ENCODE measurements around the gene TPBGL.

TPBGL gene

DNA sequence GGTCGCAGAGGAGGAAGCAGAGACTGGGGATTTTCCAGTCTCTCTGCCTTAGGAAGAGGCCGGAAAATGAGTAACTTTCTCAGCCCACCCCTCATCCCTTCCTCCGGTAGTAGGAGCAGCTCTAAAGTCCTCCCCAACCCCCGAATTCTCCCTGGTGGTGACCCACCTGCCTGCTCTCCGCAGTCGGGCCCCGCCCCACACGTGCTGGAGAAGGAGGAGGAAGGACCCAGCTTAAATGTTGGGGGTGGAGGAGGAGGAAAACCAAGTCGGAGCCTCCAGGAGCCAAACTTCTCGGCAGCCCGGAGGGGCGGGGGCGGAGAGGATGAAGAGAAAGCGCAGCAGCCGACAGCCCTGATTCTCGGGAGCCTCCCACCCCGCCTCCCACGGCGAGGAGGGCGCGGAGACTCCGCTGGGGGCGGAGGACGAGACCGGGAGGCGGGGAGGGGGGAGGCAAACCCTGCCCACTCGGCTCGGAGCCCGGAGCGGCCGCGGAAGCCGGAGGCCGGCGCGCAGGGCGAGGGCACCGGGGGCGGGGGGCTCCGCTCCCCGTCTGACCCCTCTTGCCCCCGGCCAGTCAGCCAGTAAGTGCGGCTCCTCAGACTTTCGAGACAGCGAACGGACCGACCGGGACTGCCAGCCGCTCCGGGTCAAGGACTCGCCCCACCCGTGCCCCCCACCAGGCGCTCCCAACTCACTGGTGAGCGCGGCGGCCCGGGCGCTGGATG lies at the start of gene TPBGL:
TSS of gene TPBGL (plus strand) at position 464 of the 725 bp plus-strand sequence. CDS start 276 bp downstream, outside the sequence.
- DNase-seq: peak; percentile 71

DNA sequence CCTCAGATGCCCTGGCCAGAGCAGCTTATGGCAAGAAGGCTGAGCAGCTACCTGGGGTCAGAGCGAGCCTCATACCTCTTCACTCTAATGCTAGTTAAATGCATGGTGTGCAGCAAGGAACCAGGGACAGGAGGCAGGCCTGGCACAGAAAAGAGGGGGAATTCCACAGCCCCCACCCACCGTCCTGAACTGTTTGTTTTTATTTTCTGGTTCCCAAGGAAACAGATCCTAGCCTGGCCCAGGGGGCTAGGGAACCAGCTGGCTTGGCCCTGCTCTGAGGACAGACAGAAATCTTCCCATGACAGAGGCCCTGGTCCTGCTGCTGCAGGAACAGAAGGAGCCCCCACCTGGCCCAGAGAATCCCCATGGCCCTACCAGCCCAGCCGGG lies 49.2 kb upstream of the TPBGL start:
- DNase-seq: peak; percentile 55

- DNase-seq: no peak
Observed at GRCh38 chr11:75193271-75193670, 47.3 kb upstream of the TPBGL start.

GRCh38 chr11:75193711-75194110 lies 46.9 kb upstream of the TPBGL start:
- DNase-seq: no peak

GRCh38 chr11:75194147-75194546 lies 46.4 kb upstream of the TPBGL start:
- no peak for DNase-seq

- no peak for DNase-seq
Observed at GRCh38 chr11:75195167-75195962, 45.2 kb upstream of the TPBGL start.

DNA sequence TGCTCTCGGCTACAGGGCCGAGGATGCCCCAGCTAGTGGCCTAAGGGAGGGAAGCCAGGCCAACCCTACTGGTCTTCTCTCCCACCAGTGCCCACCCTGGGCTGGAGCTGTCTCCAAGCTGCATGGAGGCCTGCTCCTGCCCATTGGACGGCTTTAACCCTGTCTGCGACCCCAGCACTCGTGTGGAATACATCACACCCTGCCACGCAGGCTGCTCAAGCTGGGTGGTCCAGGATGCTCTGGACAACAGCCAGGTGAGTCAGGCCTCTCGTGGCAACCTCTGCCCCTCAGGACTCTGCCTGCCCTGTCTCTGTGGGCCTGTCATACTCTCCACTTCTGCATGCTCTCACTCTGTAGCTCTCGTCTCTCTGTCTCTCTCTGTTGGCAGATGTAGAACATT lies 44.1 kb upstream of the TPBGL start:
- DNase-seq: no peak

- no peak for DNase-seq
Observed at GRCh38 chr11:75197512-75198277, 42.9 kb upstream of the TPBGL start.

GRCh38 chr11:75198278-75198973 lies 42.1 kb upstream of the TPBGL start:
- peak; percentile 81 for DNase-seq

DNA sequence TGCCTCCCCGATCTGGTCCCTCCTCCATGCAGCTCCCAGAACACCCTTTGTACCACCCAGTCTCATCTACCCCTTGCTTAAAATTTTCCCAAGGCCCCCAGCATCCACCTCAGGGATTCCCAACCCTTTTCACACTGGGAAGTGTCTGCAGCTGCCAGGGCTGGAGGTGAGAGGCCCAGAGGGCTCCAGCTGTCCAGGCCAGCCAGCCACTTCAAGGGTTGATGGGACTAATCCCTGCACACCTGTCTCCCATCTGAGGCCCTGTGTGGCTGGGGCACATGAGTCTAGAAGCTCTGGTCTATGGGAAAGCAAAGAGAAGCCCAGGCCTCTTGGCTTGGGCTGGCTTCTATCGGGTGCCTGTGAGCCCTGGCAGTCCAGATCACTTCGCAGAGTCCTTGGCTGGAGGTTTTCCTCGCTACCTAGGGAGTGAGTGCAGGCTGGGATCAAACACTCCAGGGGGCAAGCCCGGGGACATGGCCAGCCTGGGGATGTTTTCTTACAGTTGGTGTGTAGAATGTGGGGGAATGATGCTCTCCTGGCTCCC lies 41.1 kb upstream of the TPBGL start:
- DNase-seq: peak; percentile 100

GRCh38 chr11:75200051-75200450 lies 40.5 kb upstream of the TPBGL start:
- peak; percentile 96 for DNase-seq

DNA sequence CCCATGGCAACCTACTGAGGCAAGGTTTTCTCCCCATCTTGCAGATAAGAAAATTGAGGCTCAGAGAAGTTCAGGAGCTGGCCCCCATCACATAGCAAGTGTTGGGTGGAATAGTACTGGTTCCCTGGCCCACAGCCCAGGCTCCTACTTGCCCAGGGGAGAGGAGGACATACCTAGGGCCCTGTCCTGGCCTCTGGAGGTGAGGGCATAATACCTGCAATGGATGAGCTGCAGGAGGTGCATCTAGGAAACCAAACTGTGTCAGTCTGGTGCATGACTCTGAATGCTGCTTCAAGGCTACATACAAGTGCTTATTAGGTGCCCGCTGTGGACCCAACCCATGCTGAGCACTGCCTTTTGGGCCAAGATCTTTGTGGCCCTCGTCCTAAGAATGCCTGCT lies 40.0 kb upstream of the TPBGL start:
- DNase-seq: peak; percentile 52

DNA sequence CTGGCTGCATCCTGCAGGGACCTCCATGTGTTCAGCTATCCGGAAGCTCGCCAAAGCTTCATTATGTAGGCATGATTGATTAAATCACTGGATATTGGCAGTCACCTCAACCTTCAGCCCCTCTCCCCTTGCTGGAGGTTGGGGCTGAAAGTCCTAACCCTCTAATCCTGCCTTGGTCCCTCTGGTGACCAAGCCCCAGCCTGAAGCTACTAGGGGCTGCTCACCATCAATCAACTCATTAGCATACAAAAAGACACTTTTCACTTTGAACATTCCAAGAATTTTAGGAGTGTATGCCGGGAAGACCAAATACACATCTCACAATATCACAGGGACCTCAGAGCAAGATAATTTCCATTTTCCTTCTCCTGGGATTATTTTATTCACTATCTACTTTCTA lies 38.8 kb upstream of the TPBGL start:
- no peak for DNase-seq

- no peak for DNase-seq
Observed at GRCh38 chr11:75202195-75202594, 38.4 kb upstream of the TPBGL start.

DNA sequence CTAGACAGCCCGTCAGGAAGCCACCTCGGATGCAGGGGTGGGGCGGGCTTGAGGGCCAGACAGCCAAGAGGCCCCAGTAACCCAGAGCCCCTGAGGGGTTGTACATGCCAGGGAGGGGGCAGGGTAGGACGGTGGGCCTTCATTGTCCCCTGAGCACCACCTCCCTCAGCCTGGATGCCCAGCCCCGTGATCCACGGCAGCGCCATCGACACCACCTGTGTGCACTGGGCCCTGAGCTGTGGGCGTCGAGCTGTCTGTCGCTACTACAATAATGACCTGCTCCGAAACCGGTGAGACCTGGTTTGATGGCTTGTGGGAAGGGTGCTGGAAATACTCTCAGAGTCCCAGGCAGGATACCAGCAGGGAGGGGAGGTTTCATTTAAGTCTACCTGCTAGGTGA lies 37.4 kb upstream of the TPBGL start:
- DNase-seq: peak; percentile 54

DNA sequence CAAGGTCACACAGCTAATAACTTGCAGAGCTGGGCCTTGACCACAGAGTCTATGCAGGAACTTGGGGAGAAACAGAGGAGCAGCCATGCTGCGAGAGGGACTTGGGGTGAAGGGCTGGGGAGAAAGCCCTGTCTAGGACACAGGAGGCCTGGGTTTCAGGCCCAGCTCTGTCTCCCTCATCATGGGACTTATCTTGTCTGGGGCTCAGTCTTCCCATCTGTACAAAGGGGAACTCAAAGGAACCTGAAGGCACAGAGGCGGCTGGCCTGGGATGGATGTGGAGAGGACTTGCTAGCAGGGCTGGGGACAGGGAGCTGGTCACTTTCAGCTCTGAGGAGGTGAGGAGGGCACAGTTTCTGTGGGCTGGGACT lies 36.9 kb upstream of the TPBGL start:
- peak; percentile 47 for DNase-seq

DNA sequence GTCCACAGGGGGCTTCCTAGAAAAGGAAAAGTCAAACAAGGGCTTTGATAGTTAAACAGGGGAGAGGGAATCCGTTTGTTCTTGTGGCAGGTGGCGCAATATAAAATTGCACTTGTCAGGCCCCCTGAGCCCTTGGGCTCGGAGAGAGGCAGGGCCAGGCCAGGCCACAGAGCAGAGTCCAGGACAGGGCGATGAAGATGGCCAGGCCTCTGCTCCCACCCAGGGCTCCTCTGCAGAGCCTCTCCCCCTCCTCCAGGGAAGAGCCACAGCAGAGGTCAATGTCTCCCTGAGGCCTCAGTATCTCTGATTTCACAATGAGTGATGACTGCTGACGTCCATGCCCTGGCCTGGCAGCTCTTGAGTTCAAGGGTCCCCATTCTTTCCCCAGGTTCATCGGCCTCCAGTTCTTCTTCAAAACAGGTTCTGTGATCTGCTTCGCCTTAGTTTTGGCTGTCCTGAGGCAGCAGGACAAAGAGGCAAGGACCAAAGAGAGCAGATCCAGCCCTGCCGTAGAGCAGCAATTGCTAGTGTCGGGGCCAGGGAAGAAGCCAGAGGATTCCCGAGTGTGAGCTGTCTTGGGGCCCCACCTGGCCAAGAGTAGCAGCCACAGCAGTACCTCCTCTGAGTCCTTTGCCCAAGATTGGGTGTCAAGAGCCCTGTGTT lies 36.4 kb upstream of the TPBGL start:
- DNase-seq: peak; percentile 45

- DNase-seq: peak; percentile 99
Observed at GRCh38 chr11:75204685-75205563, 35.6 kb upstream of the TPBGL start.

DNA sequence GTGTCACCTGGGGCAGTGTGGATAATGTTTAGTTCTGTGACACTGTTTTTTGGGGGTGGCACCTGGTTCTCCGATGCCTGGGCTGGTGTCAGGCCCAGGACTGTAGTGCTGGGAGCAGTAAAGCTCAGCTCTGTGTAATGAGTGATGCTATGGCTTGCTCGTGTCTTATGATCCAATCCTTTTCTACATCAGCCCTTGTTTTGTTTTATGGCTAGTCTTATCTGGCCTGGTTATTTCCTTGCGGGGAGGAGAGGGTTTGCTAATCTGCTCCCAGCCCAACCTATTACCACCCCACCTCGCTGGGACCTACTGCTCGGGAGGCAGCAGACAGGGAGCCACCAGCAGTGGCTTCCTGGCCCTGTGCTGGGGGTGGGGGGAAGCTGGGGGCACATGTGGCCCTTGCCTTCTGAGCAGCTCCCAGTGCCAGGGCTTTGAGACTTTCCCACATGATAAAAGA lies 35.0 kb upstream of the TPBGL start:
- no peak for DNase-seq

GRCh38 chr11:75208446-75208845 lies 32.1 kb upstream of the TPBGL start:
- DNase-seq: no peak

- DNase-seq: no peak
Observed at GRCh38 chr11:75212411-75212810, 28.2 kb upstream of the TPBGL start.

Measured in DMS53 (cell line).